ENCODE data around the gene TRIM40. TPM values are rescaled to one million over a fixed set of nuclear protein-coding genes. Genes with fewer than 3 reads are reported as not detected.

TRIM40 gene
- polyA plus RNA-seq, 1 donor (not counting 4 experiments of a cell fraction or from before 2014, with no cell fraction given) = not detected

GRCh38 chr6:30097902-30098768 is 37.8 kb upstream of the TRIM40 start:
- Histone ChIP-seq H3K4me2 (ENCODE audit: control insufficient read depth, extremely low read depth, insufficient read depth, low read depth, low read length) (no peak overlapping the region), H3K4me3 (ENCODE audit: control insufficient read depth in 2 of 3, extremely low read depth in 1 of 3, insufficient read depth in 2 of 3, low read depth in 1 of 3, low read length in 3 of 3) (no peak overlapping the region), H3K9me1 (ENCODE audit: control insufficient read depth, extremely low read depth, insufficient read depth, low read length) (no peaks in the 10 kb centered on the region), H3K9ac (ENCODE audit: control insufficient read depth, extremely low read depth, insufficient read depth, low read length) (no peak overlapping the region), H3K36me3 (ENCODE audit: control insufficient read depth in 2 of 2, extremely low read depth in 1 of 2, insufficient read depth in 2 of 2, low read length in 2 of 2) (no peaks in the 10 kb centered on the region), H3K27ac (ENCODE audit: control insufficient read depth, insufficient read depth, low read length) (no peak overlapping the region), H3K4me1 (ENCODE audit: control insufficient read depth, extremely low read depth, insufficient read depth, low read length) (peaks cover 36% of the 10 kb centered on the region), H3K79me2 (ENCODE audit: control insufficient read depth, insufficient read depth, low read length) (no peaks in the 10 kb centered on the region), H4K20me1 (ENCODE audit: control insufficient read depth, extremely low read depth, insufficient read depth, low read length) (no peaks in the 10 kb centered on the region), H2AFZ (ENCODE audit: control insufficient read depth, low read length) (no peak overlapping the region), H3K9me3 (ENCODE audit: control insufficient read depth, low read depth, low read length) (no peaks in the 10 kb centered on the region), H3K27me3 (ENCODE audit: control insufficient read depth, extremely low read depth, insufficient read depth, low read length) (no peaks in the 10 kb centered on the region)
- FAIRE-seq (no peak), DNase-seq (ENCODE audit: low read depth, low spot score) (no peak)
- dilution Hi-C loops (cut with MboI; ENCODE audit: extremely low pct_ligation_motif_present, low sequenced_read_pairs) = no loop called here
- TF ChIP-seq, protein P1, sequence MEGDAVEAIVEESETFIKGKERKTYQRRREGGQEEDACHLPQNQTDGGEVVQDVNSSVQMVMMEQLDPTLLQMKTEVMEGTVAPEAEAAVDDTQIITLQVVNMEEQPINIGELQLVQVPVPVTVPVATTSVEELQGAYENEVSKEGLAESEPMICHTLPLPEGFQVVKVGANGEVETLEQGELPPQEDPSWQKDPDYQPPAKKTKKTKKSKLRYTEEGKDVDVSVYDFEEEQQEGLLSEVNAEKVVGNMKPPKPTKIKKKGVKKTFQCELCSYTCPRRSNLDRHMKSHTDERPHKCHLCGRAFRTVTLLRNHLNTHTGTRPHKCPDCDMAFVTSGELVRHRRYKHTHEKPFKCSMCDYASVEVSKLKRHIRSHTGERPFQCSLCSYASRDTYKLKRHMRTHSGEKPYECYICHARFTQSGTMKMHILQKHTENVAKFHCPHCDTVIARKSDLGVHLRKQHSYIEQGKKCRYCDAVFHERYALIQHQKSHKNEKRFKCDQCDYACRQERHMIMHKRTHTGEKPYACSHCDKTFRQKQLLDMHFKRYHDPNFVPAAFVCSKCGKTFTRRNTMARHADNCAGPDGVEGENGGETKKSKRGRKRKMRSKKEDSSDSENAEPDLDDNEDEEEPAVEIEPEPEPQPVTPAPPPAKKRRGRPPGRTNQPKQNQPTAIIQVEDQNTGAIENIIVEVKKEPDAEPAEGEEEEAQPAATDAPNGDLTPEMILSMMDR (optimal IDR thresholded peaks at IDR 0.05 in 1 of 3, IDR thresholded peaks at IDR 0.05 in 1 of 3, conservative IDR thresholded peaks at IDR 0.05 in 1 of 3; ENCODE audit: extremely low read depth in 1 of 3, insufficient read depth in 2 of 3, low read length in 3 of 3) = no peak
- no peak for TF ChIP-seq EZH2 (IDR thresholded peaks at IDR 0.05; ENCODE audit: low read length)

- FAIRE-seq = no peak
- Histone ChIP-seq H3K27ac (ENCODE audit: control insufficient read depth, insufficient read depth, low read length) (no peak overlapping the region), H3K4me3 (ENCODE audit: control insufficient read depth in 2 of 3, extremely low read depth in 1 of 3, insufficient read depth in 2 of 3, low read depth in 1 of 3, low read length in 3 of 3) (peak overlapping the region in 2 of 3 experiments; percentile 50 to 80), H4K20me1 (ENCODE audit: control insufficient read depth, extremely low read depth, insufficient read depth, low read length) (no peaks in the 10 kb centered on the region), H3K36me3 (ENCODE audit: control insufficient read depth in 2 of 2, extremely low read depth in 1 of 2, insufficient read depth in 2 of 2, low read length in 2 of 2) (no peaks in the 10 kb centered on the region), H2AFZ (ENCODE audit: control insufficient read depth, low read length) (peak overlapping the region; percentile 76), H3K4me1 (ENCODE audit: control insufficient read depth, extremely low read depth, insufficient read depth, low read length) (peaks cover 39% of the 10 kb centered on the region), H3K27me3 (ENCODE audit: control insufficient read depth, extremely low read depth, insufficient read depth, low read length) (no peaks in the 10 kb centered on the region), H3K9me1 (ENCODE audit: control insufficient read depth, extremely low read depth, insufficient read depth, low read length) (no peaks in the 10 kb centered on the region), H3K9me3 (ENCODE audit: control insufficient read depth, low read depth, low read length) (no peaks in the 10 kb centered on the region), H3K9ac (ENCODE audit: control insufficient read depth, extremely low read depth, insufficient read depth, low read length) (peak overlapping the region; percentile 73), H3K4me2 (ENCODE audit: control insufficient read depth, extremely low read depth, insufficient read depth, low read depth, low read length) (peak overlapping the region; percentile 99), H3K79me2 (ENCODE audit: control insufficient read depth, insufficient read depth, low read length) (no peaks in the 10 kb centered on the region)
- dilution Hi-C loops (cut with MboI; ENCODE audit: extremely low pct_ligation_motif_present, low sequenced_read_pairs) = no loop called here
- no peak for DNase-seq (ENCODE audit: low read depth, low spot score)
- no peak for TF ChIP-seq EZH2 (IDR thresholded peaks at IDR 0.05; ENCODE audit: low read length)
- TF ChIP-seq, protein P1 (optimal IDR thresholded peaks at IDR 0.05 in 1 of 3, IDR thresholded peaks at IDR 0.05 in 1 of 3, conservative IDR thresholded peaks at IDR 0.05 in 1 of 3; ENCODE audit: extremely low read depth in 1 of 3, insufficient read depth in 2 of 3, low read length in 3 of 3) = no peak
These were observed 35.8 kb upstream of the TRIM40 start for GRCh38 chr6:30100154-30100553.

All from keratinocyte (primary cell).